Endothelial cell of umbilical vein (primary cell): Measurements from ENCODE around the gene ETV1. TPM values are rescaled to one million over a fixed set of nuclear protein-coding genes. Genes with fewer than 3 reads are reported as not detected.

Experiments
- BruUV-seq: library from RNA; stranded (reverse); fragments of 400-500 nt; replicated peaks from 2 replicates; lab custom pipeline; 2021; lab: Mats Ljungman, UMichigan
- CTCF ChIA-PET: fragments of 300-600, 350-600 bp; sonication (Branson Sonifier 250); formaldehyde crosslinking; loops from one replicate; lab custom pipeline; 2021; ENCODE audit warnings: antibody characterized with exemption, inconsistent platforms; lab: Charles Lee
- POLR2A ChIA-PET: fragments of 300-600, 350-600 bp; sonication (Branson Sonifier 250); formaldehyde crosslinking; loops from one replicate; lab custom pipeline; 2021; ENCODE audit warnings: antibody characterized with exemption, inconsistent platforms; lab: Charles Lee
- DNase-seq: peaks from one replicate; pipeline ENCODE4 v3.0.0-alpha.2; 2011; ENCODE audit warnings: low read depth, low spot score
- FAIRE-seq: peaks from 2 replicates; lab custom pipeline; 2011; peaks lifted over from hg19 to GRCh38; lab: Jason Lieb, UNC
- H2AFZ ChIP-seq: 2 replicates; pipeline ENCODE4 v1.6.0; 2012; ENCODE audit warnings: low read depth, low read length, control low read depth, inconsistent platforms
- H3K27ac ChIP-seq: 2 replicates; pipeline ENCODE4 v1.5.1; 2011; ENCODE audit warnings: low read depth, mild to moderate bottlenecking, control low read depth, low read length, moderate library complexity; ENCODE audit not compliant: insufficient read depth
- H3K27me3 ChIP-seq, 2 experiments: 2 replicates each; pipeline versions ENCODE4 v1.6.0 to v1.6.1; 2011; ENCODE audit warnings: low read length in 2 of 2, mixed read lengths in 1 of 2; ENCODE audit not compliant: control insufficient read depth in 2 of 2, insufficient read depth in 2 of 2
- H3K36me3 ChIP-seq, 2 experiments: 2 replicates in 1 of 2; 3 replicates in 1 of 2; pipeline ENCODE4 v1.5.1; 2011; ENCODE audit warnings: low read length in 2 of 2, mild to moderate bottlenecking in 1 of 2, moderate library complexity in 1 of 2; ENCODE audit not compliant: control insufficient read depth in 2 of 2, insufficient read depth in 2 of 2; ENCODE audit errors: extremely low read depth in 1 of 2
- H3K4me1 ChIP-seq: 3 replicates; pipeline ENCODE4 v1.5.1; 2011; ENCODE audit warnings: mild to moderate bottlenecking, low read length; ENCODE audit not compliant: control insufficient read depth, insufficient read depth; ENCODE audit errors: extremely low read depth
- H3K4me2 ChIP-seq: 2 replicates; pipeline ENCODE4 v1.6.1; 2011; ENCODE audit warnings: low read length, control low read depth, mixed read lengths; ENCODE audit not compliant: insufficient read depth
- H3K4me3 ChIP-seq, 3 experiments: fragments of 200-600 bp in 1 of 3; sonication (generic), shearing (Covaris generic) in 1 of 3; replicated peaks in 1 of 3; 2 replicates each; pipeline ENCODE4 v1.5.1; 2011 to 2016; ENCODE audit warnings: control low read depth in 3 of 3, low read length in 3 of 3, mild to moderate bottlenecking in 2 of 3, inconsistent platforms in 1 of 3, low read depth in 1 of 3, moderate library complexity in 1 of 3; ENCODE audit not compliant: insufficient read depth in 1 of 3
- H3K79me2 ChIP-seq: 2 replicates; pipeline ENCODE4 v1.6.0; 2012; ENCODE audit warnings: low read length, inconsistent platforms; ENCODE audit not compliant: control insufficient read depth, insufficient read depth
- H3K9ac ChIP-seq: replicated peaks from 2 replicates; pipeline ENCODE3; 2011; ENCODE audit warnings: low read length, control low read depth; ENCODE audit not compliant: insufficient read depth; ENCODE audit errors: extremely low read depth
- H3K9me1 ChIP-seq: replicated peaks from 3 replicates; pipeline ENCODE4 v1.6.0; 2011; ENCODE audit warnings: mild to moderate bottlenecking, low read length; ENCODE audit not compliant: control insufficient read depth, insufficient read depth; ENCODE audit errors: extremely low read depth
- H3K9me3 ChIP-seq: replicated peaks from 2 replicates; pipeline ENCODE4 v1.5.1; 2012; ENCODE audit warnings: low read length, inconsistent platforms; ENCODE audit not compliant: control insufficient read depth, insufficient read depth
- H4K20me1 ChIP-seq: replicated peaks from 2 replicates; pipeline ENCODE3; 2011; ENCODE audit warnings: mild to moderate bottlenecking, low read length; ENCODE audit not compliant: control insufficient read depth, insufficient read depth; ENCODE audit errors: extremely low read depth
- CTCF ChIP-seq, 2 donors: IDR thresholded peaks; 1 replicate in 1 of 2; 2 replicates in 1 of 2; pipeline ENCODE4 v1.5.1; 2011; ENCODE audit warnings: low read length in 2 of 2, mild to moderate bottlenecking in 2 of 2, moderate library complexity in 2 of 2, control low read depth in 1 of 2, inconsistent platforms in 1 of 2, low read depth in 1 of 2; ENCODE audit not compliant: insufficient read depth in 1 of 2; ENCODE audit errors: extremely low read depth in 1 of 2
- EZH2 ChIP-seq: IDR thresholded peaks from 2 replicates; pipeline ENCODE4 v1.6.1; 2012; ENCODE audit warnings: borderline replicate concordance, low read depth, mild to moderate bottlenecking, moderate library complexity, low read length, inconsistent platforms; ENCODE audit not compliant: severe bottlenecking
- FOS ChIP-seq: IDR thresholded peaks from 2 replicates; pipeline ENCODE4 v1.6.1; 2011; ENCODE audit warnings: mild to moderate bottlenecking, low read length, moderate library complexity, borderline replicate concordance; ENCODE audit not compliant: insufficient read depth
- GATA2 ChIP-seq: IDR thresholded peaks from 2 replicates; pipeline ENCODE4 v1.7.0; 2011; ENCODE audit warnings: low read depth, mild to moderate bottlenecking, moderate library complexity, mixed read lengths, low read length; ENCODE audit not compliant: insufficient read length, insufficient read depth
- JUN ChIP-seq: IDR thresholded peaks from 2 replicates; pipeline ENCODE4 v1.6.1; 2011; ENCODE audit warnings: borderline replicate concordance, low read depth; ENCODE audit not compliant: insufficient read length, insufficient read depth
- MAX ChIP-seq: IDR thresholded peaks from 2 replicates; pipeline ENCODE4 v1.6.1; 2011; ENCODE audit not compliant: insufficient read depth, insufficient read length
- MYC ChIP-seq: IDR thresholded peaks from one replicate; pipeline ENCODE4 v1.6.1; 2011; ENCODE audit warnings: mild to moderate bottlenecking, low read depth, low read length
- POLR2A ChIP-seq: IDR thresholded peaks from 2 replicates; pipeline ENCODE4 v1.6.1; 2012; ENCODE audit warnings: low read depth, mild to moderate bottlenecking, control low read depth, low read length
- POLR2AphosphoS5 ChIP-seq: IDR thresholded peaks from 2 replicates; pipeline ENCODE4 v1.6.1; 2012; ENCODE audit warnings: low read depth, mild to moderate bottlenecking, control low read depth, low read length, moderate library complexity; ENCODE audit not compliant: insufficient read depth
- dilution Hi-C: fragments of 300-500 bp; cut with MboI; formaldehyde crosslinking; loops from one replicate; pipeline ENCODE4 v1.15.0; 2019; ENCODE audit warnings: low sequenced_read_pairs; ENCODE audit not compliant: extremely low pct_ligation_motif_present
- intact Hi-C: fragments of 100-400 bp; cut with micrococcal nuclease; formaldehyde crosslinking; loops from one replicate; pipeline ENCODE4 v1.10.0; 2022
- polyA plus RNA-seq, 4 experiments: library from polyadenylated mRNA; depleted of rRNA in 3 of 4; stranded (reverse) in 3 of 4; unstranded in 1 of 4; fragments of >200 nt; gene quantifications; 2 replicates each; pipeline versions ENCODE4 v1.2.1 to v1.2.3, GENCODE V29; 2011 to 2012; ENCODE audit warnings: missing spikeins in 1 of 4
- total RNA-seq: library from RNA; stranded (reverse); gene quantifications from 2 replicates; pipeline ENCODE4 v1.2.3, GENCODE V29; 2021

ETV1 gene
- total and polyA plus RNA-seq, 2 donors (not counting 3 experiments of a cell fraction or from before 2014, with no cell fraction given) = 8.4 to 16.6 TPM

DNA sequence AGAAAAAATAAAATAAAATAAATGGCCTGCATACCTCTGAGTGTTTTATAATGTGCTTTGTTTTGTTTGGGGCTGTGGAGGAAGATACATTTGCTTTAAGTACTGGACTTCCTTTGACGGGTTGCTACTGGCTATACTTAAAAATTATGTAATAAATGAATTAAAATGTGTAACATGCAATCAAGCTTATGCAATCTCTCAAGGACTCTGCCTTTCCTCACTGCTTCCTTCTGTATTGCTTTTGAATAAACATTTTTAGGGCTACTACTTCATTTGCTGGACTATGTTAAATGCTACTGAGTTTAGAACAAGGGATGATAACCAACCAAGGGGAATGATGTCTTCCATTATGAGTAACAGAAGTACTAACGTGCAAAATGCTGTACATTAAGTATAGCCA, 91.6 kb downstream of the ETV1 start:
- no peaks in the 10 kb centered on the region for H3K9me3 ChIP-seq
- no peak overlapping the region for H3K4me2 ChIP-seq
- no peaks in the 10 kb centered on the region for H3K4me1 ChIP-seq
- H3K36me3 ChIP-seq = no peaks in the 10 kb centered on the region
- ChIA-PET CTCF (no interaction called here), POLR2A (no interaction called here)
- H2AFZ ChIP-seq = no peak overlapping the region
- no peaks in the 10 kb centered on the region for H3K27me3 ChIP-seq
- dilution Hi-C loops = no loop called here
- no peaks in the 10 kb centered on the region for H3K9me1 ChIP-seq
- H3K27ac ChIP-seq = no peak overlapping the region
- no peaks in the 10 kb centered on the region for H4K20me1 ChIP-seq
- DNase-seq (no peak), FAIRE-seq (no peak)
- no TSS peak for BruUV-seq
- TF ChIP-seq MAX = no peak
- TF ChIP-seq JUN = no peak
- TF ChIP-seq GATA2 = no peak
- no peak for TF ChIP-seq MYC
- TF ChIP-seq FOS = no peak
- TF ChIP-seq POLR2AphosphoS5 = no peak
- TF ChIP-seq CTCF (IDR thresholded peaks at IDR 0.05; ENCODE audit: extremely low read depth in 1 of 2, insufficient read depth in 1 of 2, low read depth in 1 of 2, low read length in 2 of 2) = no peak
- no peak for TF ChIP-seq EZH2
- no peak for TF ChIP-seq POLR2A
- no peaks in the 10 kb centered on the region for H3K79me2 ChIP-seq
- no peak overlapping the region for H3K4me3 ChIP-seq
- no peak overlapping the region for H3K9ac ChIP-seq
- intact Hi-C loops = no loop called here
